Glomerular visceral epithelial cell (primary cell): Measurements from ENCODE around the gene TREML2.
"Not testable (repeated sequence)": the region's sequence is repeated elsewhere in the genome, so short reads cannot be mapped to it uniquely, and the experiment has no call there.

Experiments
- DNase-seq: peaks from one replicate; pipeline ENCODE4 v3.0.0-alpha.2; 2016; ENCODE audit errors: extremely low spot score

Gene TREML2

GRCh38 chr6:41208439-41209106 is 7.6 kb upstream of the TREML2 start:
- DNase-seq = no peak

DNA sequence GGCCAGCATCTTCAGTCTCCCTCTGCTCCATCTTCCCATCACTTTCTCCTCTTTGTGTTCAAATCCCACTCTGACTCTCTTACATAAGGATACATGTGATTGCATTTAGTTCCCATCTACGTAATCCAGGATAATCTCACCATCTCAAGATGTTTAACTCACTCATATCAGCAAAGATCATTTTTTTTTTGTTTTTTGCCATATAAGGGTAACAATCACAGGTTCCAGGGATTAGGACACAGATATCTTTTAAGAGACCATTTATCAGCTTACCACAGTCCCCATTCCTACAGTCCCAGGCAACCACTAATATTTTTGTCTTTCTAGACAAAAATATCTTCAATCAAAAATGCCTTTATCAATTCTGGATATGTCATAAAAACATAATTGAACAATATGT is 3.2 kb upstream of the TREML2 start:
- no peak for DNase-seq

GRCh38 chr6:41201764-41202173 is 820 bp upstream of the TREML2 start:
- no peak for DNase-seq

DNA sequence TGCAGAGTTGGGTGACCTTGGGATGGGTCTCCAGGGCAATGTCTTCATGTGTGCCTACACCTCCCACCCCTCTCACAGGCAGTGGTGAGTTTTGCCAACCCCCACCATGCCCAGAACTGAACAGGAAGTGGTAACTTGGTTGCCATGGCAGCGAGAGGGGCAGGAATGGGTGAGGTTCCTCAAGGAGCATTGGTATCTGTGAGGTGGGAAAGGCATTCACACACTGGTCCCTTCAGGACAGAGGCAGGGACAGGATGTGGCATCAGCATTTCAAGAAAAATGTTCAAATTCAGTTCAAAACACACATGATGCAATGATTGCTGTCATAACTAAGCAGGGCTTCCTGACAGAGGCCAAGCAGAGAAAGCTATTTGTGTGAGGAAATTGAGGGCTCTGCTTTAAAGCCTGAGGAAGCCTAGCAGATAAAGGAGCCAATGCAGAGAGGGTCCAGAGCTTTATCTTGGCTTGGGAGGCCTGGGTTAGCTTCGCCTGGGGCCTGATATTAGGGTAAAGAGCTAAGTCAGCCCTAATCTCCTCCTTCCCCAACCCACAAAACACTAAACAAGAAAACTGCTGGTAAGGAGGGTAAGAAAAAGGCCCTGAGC is 551 bp downstream of the TREML2 start:
- peak; percentile 12 for DNase-seq

- no peak for DNase-seq
These were observed 1.2 kb downstream of the TREML2 start for GRCh38 chr6:41199552-41200246.

DNA sequence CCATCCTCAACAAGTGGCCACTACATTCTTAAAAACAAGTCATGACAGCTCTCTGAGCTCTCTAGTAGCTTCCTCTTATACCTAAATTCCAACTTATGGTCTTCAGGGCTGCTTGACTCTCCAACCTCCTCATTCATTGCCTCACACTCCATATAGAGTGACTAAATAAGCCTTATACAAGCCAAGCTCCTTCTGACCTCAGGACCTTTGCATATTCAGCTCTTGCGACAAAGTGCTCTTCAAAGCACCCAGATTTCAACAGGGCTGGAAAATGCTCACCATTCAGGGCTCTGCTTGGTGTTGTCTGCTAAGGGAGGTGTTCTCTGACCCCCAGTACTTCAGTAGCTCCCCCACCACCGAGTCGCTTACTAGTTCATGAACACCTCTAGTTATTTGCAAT is 3.7 kb downstream of the TREML2 start:
- DNase-seq = no peak

- DNase-seq = no peak
These were observed 6.6 kb downstream of the TREML2 start for GRCh38 chr6:41194386-41194785.

DNA sequence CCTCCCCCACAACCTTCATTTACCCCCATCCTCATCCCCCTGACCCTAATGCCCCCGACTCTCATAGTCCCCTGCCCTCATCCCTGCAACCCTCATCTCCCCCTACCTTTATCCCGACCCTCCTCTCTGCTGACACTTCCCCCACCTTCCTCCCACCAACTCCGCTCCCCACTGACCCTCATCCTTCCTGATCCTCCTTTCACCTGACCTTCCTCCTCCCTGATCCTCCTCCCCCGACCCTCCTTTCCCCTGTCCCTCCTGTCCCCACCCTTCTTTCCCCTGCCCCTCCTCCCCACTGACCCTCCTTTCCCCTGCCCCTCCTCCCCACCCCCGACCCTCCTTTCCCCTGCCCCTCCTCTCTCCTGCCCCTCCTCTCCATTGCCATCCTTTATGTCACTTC is 7.1 kb downstream of the TREML2 start:
- DNase-seq = no peak

DNA sequence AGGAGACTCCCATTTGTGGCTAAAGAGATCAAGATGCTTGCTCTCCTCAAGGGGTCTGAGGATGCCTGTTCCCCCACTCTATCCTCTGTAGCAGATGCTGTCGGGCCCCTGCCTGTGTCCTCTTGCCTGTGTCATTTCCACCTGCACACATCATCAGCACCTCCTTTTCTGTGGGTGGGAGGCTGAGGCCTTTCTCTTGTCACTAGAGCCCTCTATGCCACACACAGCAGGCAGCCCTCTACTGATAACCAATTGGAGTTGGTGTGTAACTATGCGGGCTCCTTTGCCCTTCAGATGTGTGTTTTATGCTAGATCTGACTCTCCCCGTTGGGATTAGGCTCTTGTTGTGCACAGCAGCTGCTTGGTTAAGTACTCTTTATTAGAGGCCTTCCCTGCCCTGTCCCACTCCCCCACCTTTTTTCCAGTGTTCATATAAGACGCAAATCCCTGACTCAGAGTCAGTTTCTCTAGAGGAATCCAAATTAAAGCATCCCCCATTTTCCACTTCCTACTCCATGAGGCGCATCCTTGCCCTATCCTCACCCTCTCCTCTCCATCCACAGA is 7.7 kb downstream of the TREML2 start:
- DNase-seq = no peak

DNA sequence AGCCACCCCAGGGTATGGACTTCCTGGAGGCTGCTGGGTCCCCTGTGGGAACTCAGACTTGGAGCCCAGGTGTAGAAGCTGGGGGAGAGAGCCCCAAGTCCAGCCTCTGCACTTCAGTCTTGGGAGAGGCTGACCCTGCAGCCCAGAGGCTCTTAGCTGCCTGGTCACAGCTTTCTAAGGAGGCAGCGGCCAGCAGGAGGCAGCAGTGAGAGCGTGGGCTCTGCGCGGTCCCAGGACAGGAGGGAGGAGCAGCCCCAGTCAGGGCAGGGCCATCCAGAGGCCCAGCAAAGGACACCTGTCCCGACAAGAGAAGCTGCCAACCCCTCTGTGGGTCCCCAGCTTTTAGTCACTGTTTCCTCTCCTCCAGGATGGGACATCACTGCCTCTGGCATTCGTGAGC is 9.4 kb downstream of the TREML2 start:
- no peak for DNase-seq

DNA sequence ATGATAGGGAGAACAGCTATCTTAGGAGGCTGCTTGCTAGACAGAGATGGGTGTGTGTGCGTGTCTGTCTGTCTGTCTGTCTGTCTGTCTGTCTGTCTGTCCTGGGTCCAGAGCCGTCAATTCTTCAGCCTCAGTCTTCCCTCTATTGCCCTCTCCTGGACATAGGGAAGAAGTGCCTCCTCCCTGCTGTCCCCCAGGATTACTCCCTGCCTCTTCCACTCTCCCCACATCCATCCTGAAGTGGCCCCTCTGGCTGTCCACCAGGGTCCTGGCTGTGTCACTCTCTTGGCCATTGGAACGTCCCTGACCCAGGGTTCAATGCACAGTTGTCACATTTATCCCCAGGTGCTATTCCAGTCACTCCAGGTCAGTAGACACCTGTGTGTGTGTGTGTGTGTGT is 10.2 kb downstream of the TREML2 start:
- DNase-seq = no peak

DNA sequence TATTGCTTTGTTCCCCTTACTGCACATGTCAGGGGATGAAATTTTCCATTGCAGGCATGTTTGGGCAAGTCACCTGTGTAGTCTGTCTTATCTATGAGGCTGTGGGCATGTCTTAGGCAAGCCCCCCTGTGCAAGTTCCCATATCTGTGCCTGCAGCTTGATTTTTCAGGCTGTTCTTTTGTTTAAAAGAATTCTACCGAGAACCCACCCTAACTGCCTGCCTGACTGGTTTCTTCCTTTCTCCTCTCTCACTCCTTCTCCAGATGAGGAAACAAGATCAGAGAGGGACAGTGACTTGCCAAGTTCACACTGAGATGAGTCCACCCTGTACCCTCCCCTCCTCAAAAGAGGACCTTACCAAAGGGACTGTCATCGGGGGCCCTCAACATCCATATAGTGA is 11.0 kb downstream of the TREML2 start:
- no peak for DNase-seq

DNA sequence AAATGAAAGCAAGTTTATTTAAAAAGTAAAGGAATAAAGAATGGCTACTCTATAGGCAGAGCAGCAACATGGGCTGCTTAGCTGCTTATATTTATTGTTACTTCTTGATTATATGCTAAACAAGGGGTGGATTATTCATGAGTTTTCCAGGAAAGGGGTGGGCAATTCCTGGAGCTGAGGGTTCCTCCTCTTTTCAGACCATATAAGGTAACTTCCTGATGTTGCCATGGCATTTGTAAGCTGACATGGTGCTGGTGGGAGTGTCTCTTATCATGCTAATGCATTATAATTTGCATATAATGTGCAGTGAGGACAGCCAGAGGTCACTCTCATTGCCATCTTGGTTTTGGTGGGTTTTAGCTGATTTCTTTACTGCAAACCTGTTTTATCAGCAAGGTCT is 11.9 kb downstream of the TREML2 start:
- not testable (repeated sequence) for DNase-seq

- DNase-seq = no peak
These were observed 12.7 kb downstream of the TREML2 start for GRCh38 chr6:41187924-41188886.

- no peak for DNase-seq
These were observed 14.9 kb downstream of the TREML2 start for GRCh38 chr6:41186031-41186562.

DNA sequence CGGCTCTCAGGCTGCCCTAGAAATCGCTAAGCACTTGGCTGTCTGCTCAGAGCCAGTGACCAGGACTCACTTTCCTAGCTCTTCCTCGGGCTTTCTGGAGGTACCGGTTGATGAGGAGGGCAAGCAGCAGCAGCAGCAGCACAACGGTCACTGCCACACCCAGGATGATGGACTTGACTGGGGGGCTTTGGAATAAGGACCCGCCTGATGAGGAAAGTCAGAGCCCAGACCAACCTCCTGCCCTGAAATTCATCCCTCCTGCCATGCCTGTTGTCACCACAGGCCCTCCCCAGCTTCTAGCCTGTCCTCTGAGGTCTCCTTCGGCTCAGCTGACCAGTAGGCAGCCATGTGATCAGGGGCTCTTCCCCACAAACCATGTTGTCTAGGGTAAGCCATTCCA is 16.2 kb downstream of the TREML2 start:
- DNase-seq = no peak

DNA sequence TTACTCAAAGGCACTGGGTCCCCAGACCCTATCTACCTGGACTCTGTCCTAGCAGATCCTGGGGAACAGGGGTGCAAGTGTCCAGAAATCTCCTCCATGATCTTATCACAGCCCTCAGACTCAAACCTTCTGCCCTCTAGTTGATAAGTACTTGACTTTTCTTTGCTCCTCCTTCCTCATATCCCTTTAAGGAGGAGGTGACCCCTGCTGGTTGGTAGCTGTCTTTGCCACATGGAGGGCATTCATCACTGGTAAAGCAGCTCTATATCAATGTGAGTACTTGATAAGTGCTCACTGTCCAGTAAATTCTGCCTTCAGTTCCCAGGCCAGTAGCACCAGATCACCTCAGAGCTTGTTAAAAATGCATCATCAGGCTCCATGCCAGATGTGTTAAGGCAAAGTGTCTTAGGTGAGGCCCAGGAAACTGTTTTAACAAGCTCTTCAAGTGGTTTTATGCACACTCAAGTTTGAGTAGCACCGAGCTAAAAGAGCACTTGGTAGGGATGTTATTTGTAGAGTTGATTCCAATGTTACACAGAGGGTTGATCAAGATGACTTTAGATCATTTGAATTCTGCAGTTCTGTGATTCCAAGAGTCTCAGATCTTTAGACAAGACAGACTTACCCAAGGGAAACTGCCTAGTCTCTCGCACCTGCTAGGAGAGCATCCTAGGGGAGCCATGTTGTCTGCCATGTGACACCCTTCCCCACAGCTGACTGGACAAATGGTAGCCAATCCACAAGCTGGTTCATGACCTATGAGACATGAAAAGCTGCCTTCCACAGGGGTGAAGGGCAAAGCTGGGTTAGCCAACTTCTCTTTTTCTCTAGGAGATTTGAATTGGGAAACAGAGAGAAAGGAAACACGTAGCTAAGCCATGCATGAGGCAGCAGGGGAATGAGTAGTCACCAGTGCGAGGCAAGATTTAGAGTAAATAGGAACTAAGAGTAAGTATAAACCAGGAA is 18.6 kb downstream of the TREML2 start:
- DNase-seq = peak; percentile 54

DNA sequence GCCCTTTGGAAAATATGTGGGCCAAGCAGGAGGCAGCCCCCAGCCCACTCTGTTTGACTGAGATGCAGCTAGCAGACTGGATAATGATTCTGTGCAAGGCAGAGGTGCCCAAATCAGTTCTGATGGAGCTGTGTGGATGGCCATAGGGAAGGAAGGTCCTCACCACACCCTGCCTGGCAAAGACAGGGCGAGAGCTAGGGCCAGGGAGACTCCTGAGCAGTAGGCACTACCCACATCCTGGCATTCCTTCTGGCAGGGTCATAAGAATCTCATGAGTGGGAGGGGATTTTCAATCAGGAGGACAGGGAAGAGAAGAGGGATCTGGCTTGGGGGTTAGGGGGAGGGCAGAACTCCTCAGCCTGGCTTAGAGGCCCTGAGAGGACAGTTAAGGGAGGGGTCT is 19.4 kb downstream of the TREML2 start:
- no peak for DNase-seq

- no peak for DNase-seq
These were observed 21.8 kb downstream of the TREML2 start for GRCh38 chr6:41179163-41179562.

- no peak for DNase-seq
These were observed 23.3 kb downstream of the TREML2 start for GRCh38 chr6:41177695-41178094.
